Activated CD8-positive, alpha-beta T cell treated with anti-CD3 and anti-CD28 coated beads for 36 hours (primary cell): ENCODE results near the gene CD300C. TPM values are rescaled to one million over a fixed set of nuclear protein-coding genes. Genes with fewer than 3 reads are reported as not detected.
"Not testable (repeated sequence)": the region's sequence is repeated elsewhere in the genome, so short reads cannot be mapped to it uniquely, and the experiment has no call there.

ENCODE experiments used
- ATAC-seq: fragments of 200-7000 bp; cut with Tn5 transposase; one replicate; pipeline ENCODE4 v1.10.0; 2021; ENCODE audit warnings: mild to moderate bottlenecking, moderate library complexity
- CTCF ChIA-PET: fragments of 350-600 bp; sonication (Branson Sonifier 250); formaldehyde crosslinking; loops from one replicate; lab custom pipeline; 2021; ENCODE audit warnings: antibody characterized with exemption; lab: Charles Lee
- POLR2A ChIA-PET: fragments of 350-600 bp; sonication (Branson Sonifier 250); formaldehyde crosslinking; loops from one replicate; lab custom pipeline; 2021; ENCODE audit warnings: antibody characterized with exemption; lab: Charles Lee
- DNase-seq: peaks from one replicate; pipeline ENCODE4 v3.0.0-alpha.2; 2020
- H3K27ac Mint-ChIP-seq: one replicate; pipeline ENCODE4 v1.8.0; 2021; ENCODE audit warnings: mild to moderate bottlenecking, mixed read lengths
- H3K27me3 Mint-ChIP-seq: one replicate; pipeline ENCODE4 v1.8.0; 2021; ENCODE audit warnings: mixed read lengths
- H3K36me3 Mint-ChIP-seq: one replicate; pipeline ENCODE4 v1.8.0; 2021; ENCODE audit warnings: low read depth, mixed read lengths
- H3K4me1 Mint-ChIP-seq: one replicate; pipeline ENCODE4 v1.8.0; 2021; ENCODE audit warnings: low read depth, mixed read lengths
- H3K4me3 Mint-ChIP-seq: one replicate; pipeline ENCODE4 v1.8.0; 2021; ENCODE audit warnings: mild to moderate bottlenecking, moderate library complexity, mixed read lengths
- H3K9me3 Mint-ChIP-seq: one replicate; pipeline ENCODE4 v1.8.0; 2021; ENCODE audit warnings: mixed read lengths
- intact Hi-C: fragments of 100-400 bp; cut with micrococcal nuclease; formaldehyde crosslinking; loops from one replicate; pipeline ENCODE4 v1.10.0; 2022
- total RNA-seq, 2 experiments: library from RNA; stranded (reverse); gene quantifications; one replicate each; pipeline ENCODE4 v1.2.3, GENCODE V29; 2021
- TF ChIP-seq, protein P1 (sequence below): fragments of 200-600 bp; IDR thresholded peaks from one replicate; pipeline ENCODE4 v1.8.0; 2022; ENCODE audit warnings: antibody characterized with exemption, mild to moderate bottlenecking

The CD300C gene
- total RNA-seq, 2 experiments from 2014 or later, result not detected

GRCh38 chr17:74563358-74563757 is 17.4 kb upstream of the CD300C start:
- ATAC-seq (no peak), DNase-seq (no peak)
- H3K9me3 Mint-ChIP-seq, result no peaks in the 10 kb centered on the region
- peaks cover 4% of the 10 kb centered on the region for H3K27me3 Mint-ChIP-seq
- ChIA-PET POLR2A (no interaction called here), CTCF (no interaction called here)
- TF ChIP-seq, protein P1, sequence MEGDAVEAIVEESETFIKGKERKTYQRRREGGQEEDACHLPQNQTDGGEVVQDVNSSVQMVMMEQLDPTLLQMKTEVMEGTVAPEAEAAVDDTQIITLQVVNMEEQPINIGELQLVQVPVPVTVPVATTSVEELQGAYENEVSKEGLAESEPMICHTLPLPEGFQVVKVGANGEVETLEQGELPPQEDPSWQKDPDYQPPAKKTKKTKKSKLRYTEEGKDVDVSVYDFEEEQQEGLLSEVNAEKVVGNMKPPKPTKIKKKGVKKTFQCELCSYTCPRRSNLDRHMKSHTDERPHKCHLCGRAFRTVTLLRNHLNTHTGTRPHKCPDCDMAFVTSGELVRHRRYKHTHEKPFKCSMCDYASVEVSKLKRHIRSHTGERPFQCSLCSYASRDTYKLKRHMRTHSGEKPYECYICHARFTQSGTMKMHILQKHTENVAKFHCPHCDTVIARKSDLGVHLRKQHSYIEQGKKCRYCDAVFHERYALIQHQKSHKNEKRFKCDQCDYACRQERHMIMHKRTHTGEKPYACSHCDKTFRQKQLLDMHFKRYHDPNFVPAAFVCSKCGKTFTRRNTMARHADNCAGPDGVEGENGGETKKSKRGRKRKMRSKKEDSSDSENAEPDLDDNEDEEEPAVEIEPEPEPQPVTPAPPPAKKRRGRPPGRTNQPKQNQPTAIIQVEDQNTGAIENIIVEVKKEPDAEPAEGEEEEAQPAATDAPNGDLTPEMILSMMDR, result no peak
- H3K36me3 Mint-ChIP-seq, result no peaks in the 10 kb centered on the region
- peaks cover 5% of the 10 kb centered on the region for H3K4me1 Mint-ChIP-seq
- H3K27ac Mint-ChIP-seq, result no peak overlapping the region
- intact Hi-C loops, result no loop called here
- H3K4me3 Mint-ChIP-seq, result no peak overlapping the region

DNA sequence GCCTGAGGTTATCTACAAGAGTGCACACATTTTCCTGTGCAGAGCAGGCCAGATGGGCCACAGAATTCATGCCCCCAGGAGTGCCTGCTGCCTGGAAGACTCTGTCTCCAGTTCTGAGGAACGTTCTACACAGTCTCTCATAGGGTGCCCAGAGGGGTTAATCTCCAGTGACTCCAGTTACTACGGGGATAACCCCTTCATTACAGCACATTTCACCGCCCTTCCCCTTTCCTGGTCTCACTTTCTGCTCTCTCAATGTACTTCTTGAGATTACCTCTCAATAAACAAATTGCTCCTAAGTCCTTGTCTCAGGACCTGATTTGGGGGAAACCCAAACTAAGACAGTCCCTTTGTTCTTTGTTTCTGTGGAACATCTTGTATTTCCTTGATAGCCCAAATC is 15.7 kb upstream of the CD300C start:
- H3K4me1 Mint-ChIP-seq, result peaks cover 5% of the 10 kb centered on the region
- CTCF ChIA-PET, result interaction anchor here (1.2 kb wide), 1 partner anchor 31 kb away, joined by 3 read pairs; the partner anchor contains the start of gene CD300LB
- no peak for DNase-seq
- no peak overlapping the region for H3K4me3 Mint-ChIP-seq
- TF ChIP-seq, protein P1, result no peak
- no peak for ATAC-seq
- intact Hi-C loops, result no loop called here
- POLR2A ChIA-PET, result no interaction called here
- no peak overlapping the region for H3K27ac Mint-ChIP-seq
- no peaks in the 10 kb centered on the region for H3K36me3 Mint-ChIP-seq
- no peaks in the 10 kb centered on the region for H3K27me3 Mint-ChIP-seq
- no peaks in the 10 kb centered on the region for H3K9me3 Mint-ChIP-seq

DNA sequence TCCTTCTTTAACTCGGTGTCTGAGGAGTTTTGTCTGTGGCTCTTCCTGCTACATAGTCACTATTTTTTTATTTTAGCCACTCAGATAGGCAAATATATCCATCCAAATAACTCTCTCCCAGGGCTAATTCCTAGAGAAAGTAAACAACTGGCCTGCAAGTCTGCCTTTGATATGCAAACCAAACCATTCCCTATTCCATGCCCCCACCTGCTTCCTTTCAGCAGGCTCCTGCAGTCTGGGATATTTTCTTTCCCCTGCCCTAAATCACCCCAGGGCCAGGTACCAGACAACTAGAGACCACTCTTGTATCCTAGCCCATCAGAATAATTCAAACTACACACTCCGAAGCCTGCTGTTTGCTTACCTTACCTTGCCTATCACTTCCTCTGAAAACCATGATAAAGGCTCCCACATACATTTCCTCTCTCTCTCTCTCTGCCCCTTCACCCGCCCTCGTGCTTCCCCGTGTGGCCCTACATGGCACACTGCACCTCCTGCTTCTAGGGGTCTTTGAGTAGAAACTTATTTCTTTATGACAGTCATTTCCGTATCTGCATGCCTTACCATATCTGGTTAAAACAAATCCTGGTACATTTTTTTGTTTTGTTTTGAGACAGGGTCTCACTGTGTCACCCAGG is 13.1 kb upstream of the CD300C start:
- POLR2A ChIA-PET, result no interaction called here

DNA sequence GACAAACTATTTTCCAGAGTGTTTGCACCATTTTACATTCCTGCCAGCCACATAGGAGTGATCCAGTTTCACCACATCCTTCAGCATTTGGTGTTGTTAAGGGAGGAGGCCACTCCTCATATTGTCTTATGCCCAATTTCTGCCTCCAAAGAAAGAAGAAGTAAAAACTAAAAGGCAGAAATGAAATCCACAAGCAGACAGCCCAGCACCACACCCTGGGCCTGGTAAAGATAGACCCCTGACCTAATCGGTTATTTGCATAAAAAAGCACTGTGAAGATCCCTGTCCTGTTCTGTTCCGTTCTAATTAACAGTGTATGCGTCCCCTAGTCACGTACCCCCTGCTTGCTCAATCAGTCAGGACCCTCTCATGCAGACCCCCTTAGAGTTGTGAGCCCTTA is 12.5 kb upstream of the CD300C start:
- POLR2A ChIA-PET, DNase-seq, H3K4me1 Mint-ChIP-seq, ATAC-seq, H3K27ac Mint-ChIP-seq, H3K4me3 Mint-ChIP-seq, intact Hi-C loops, H3K9me3 Mint-ChIP-seq, H3K27me3 Mint-ChIP-seq, H3K36me3 Mint-ChIP-seq: not testable (repeated sequence)
- CTCF ChIA-PET, result interaction anchor here (2.1 kb wide), 1 partner anchor 8 kb away, joined by 11 read pairs; no protein-coding TSS in a partner anchor

More for the DNA sequence above, 13.1 kb upstream of the CD300C start:
- Mint-ChIP-seq H3K36me3 (no peaks in the 10 kb centered on the region), H3K9me3 (no peaks in the 10 kb centered on the region), H3K4me3 (no peak overlapping the region), H3K27me3 (no peaks in the 10 kb centered on the region), H3K4me1 (peaks cover 5% of the 10 kb centered on the region), H3K27ac (no peak overlapping the region)
- TF ChIP-seq, protein P1, result no peak
- CTCF ChIA-PET, result no interaction called here
- intact Hi-C loops, result no loop called here
- DNase-seq (no peak), ATAC-seq (no peak)

- TF ChIP-seq, protein P1, result no peak
- intact Hi-C loops, result no loop called here
- H3K27ac Mint-ChIP-seq, result no peak overlapping the region
These were observed 9.6 kb upstream of the CD300C start for GRCh38 chr17:74555427-74555940.

More at GRCh38 chr17:74555427-74555940, 9.6 kb upstream of the CD300C start:
- ChIA-PET POLR2A (no interaction called here), CTCF (interaction anchor here (1.0 kb wide), 1 partner anchor 11 kb away, joined by 5 read pairs; no protein-coding TSS in a partner anchor)
- Mint-ChIP-seq H3K4me3 (no peak overlapping the region), H3K27me3 (no peaks in the 10 kb centered on the region), H3K36me3 (no peaks in the 10 kb centered on the region), H3K9me3 (no peaks in the 10 kb centered on the region), H3K4me1 (peaks cover 5% of the 10 kb centered on the region)
- ATAC-seq (no peak), DNase-seq (no peak)
